ENCODE results near the gene STUB1.

The STUB1 gene

GRCh38 chr16:679814-680624 is at the start of gene STUB1:
TSS of gene STUB1 (plus strand) at chr16:680410. CDS start at chr16:680526, 116 bp downstream.
- DNase-seq (ENCODE audit: low read depth, low spot score): no peak

DNA sequence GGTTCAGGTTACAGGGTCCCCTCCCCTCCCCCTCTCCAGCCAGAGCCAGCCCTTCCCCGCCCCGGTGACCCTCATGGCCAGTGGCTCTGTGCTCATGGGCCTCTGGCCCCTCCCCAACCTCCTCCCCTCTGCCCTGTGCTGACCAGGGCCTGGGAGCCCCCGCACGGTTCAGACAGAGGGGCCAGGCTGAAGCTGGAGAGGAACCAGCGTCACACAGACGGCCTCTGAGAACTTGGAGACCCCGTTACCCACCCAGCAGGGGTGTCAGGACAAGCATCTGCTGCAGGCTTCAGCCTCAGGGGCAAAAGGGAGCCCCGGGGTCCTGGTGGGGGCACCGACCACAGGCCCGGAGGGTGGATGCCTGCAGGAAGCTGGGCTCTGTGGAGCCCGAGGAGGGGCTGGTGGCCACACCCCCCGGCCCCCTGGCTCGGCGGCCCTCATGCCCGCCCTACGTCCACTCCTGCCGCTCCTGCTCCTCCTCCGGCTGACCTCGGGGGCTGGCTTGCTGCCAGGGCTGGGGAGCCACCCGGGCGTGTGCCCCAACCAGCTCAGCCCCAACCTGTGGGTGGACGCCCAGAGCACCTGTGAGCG is 49.3 kb upstream of the STUB1 start, which contains the start of gene WFIKKN1:
WFIKKN1 (plus strand) TSS at position 171 of the 591 bp plus-strand sequence; CDS start at position 440, 269 bp downstream.
- no peak for DNase-seq (ENCODE audit: low read depth, low spot score)

- DNase-seq (ENCODE audit: low read depth, low spot score): no peak
These were observed 48.3 kb upstream of the STUB1 start for GRCh38 chr16:631808-632358.

DNA sequence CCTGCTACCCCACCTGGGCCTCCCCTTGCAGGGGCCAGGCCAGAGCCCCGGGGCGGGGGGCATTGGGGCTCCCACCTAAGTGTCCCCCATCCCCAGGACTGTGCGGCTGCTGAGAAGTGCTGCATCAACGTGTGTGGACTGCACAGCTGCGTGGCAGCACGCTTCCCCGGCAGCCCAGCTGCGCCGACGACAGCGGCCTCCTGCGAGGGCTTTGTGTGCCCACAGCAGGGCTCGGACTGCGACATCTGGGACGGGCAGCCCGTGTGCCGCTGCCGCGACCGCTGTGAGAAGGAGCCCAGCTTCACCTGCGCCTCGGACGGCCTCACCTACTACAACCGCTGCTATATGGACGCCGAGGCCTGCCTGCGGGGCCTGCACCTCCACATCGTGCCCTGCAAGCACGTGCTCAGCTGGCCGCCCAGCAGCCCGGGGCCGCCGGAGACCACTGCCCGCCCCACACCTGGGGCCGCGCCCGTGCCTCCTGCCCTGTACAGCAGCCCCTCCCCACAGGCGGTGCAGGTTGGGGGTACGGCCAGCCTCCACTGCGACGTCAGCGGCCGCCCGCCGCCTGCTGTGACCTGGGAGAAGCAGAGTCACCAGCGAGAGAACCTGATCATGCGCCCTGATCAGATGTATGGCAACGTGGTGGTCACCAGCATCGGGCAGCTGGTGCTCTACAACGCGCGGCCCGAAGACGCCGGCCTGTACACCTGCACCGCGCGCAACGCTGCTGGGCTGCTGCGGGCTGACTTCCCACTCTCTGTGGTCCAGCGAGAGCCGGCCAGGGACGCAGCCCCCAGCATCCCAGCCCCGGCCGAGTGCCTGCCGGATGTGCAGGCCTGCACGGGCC is 47.5 kb upstream of the STUB1 start:
- DNase-seq (ENCODE audit: low read depth, low spot score): no peak

DNA sequence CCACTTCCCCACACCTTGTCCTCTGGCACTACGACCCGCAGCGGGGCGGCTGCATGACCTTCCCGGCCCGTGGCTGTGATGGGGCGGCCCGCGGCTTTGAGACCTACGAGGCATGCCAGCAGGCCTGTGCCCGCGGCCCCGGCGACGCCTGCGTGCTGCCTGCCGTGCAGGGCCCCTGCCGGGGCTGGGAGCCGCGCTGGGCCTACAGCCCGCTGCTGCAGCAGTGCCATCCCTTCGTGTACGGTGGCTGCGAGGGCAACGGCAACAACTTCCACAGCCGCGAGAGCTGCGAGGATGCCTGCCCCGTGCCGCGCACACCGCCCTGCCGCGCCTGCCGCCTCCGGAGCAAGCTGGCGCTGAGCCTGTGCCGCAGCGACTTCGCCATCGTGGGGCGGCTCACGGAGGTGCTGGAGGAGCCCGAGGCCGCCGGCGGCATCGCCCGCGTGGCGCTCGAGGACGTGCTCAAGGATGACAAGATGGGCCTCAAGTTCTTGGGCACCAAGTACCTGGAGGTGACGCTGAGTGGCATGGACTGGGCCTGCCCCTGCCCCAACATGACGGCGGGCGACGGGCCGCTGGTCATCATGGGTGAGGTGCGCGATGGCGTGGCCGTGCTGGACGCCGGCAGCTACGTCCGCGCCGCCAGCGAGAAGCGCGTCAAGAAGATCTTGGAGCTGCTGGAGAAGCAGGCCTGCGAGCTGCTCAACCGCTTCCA is 46.7 kb upstream of the STUB1 start:
- no peak for DNase-seq (ENCODE audit: low read depth, low spot score)

GRCh38 chr16:634051-634670 is 46.0 kb upstream of the STUB1 start:
- DNase-seq (ENCODE audit: low read depth, low spot score): no peak

DNA sequence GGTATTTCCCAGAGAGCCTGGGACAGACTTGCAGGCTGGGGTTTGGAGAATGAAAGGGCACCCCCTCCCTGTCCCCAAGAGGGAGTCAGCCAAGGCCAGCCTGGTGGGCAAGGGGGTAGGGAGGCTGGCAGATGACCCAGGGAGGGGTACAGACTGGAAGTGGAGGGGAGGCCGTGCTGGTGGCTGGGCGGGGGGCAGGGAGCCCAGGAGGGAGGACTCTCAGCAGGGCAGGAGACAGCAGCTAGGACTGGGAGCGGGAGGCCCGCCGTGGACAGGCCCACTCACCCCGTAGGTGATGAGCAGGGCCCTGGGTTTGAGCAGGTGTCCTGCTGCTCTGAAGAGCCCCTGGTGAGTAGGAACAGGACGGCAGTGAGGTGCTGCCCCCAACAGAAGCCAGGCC is 45.2 kb upstream of the STUB1 start:
- no peak for DNase-seq (ENCODE audit: low read depth, low spot score)

DNA sequence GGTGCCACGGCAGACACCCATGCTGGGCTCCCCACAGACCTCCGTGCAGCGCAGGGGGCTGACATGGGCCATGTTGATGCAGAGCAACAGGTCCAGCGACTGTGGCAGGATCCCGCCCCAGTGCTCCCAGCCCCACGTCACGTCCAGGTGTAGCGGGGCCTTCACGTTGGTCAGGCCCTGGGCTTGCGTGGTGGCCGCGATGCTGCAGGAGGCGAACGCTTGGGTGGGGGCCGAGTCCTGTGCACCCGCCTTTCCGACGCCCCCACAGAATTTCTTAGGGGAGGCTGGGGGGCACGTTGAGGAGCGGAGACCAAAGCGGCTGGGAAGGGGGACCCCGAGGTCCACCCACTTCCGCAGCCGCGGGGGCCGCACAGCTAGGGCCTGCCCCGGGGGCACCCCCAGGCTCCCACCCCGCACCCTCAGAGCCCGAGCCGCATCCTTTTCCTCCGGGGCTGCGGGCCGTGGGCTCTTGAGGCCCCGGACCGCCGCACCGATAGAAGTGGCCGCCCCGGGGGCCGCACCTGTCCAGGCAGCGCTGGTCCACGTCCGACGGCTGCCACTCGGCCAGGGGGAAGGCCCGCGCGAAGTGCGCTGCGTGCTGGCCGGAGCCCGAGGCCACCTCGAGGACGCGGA is 44.5 kb upstream of the STUB1 start:
- DNase-seq (ENCODE audit: low read depth, low spot score): no peak

DNA sequence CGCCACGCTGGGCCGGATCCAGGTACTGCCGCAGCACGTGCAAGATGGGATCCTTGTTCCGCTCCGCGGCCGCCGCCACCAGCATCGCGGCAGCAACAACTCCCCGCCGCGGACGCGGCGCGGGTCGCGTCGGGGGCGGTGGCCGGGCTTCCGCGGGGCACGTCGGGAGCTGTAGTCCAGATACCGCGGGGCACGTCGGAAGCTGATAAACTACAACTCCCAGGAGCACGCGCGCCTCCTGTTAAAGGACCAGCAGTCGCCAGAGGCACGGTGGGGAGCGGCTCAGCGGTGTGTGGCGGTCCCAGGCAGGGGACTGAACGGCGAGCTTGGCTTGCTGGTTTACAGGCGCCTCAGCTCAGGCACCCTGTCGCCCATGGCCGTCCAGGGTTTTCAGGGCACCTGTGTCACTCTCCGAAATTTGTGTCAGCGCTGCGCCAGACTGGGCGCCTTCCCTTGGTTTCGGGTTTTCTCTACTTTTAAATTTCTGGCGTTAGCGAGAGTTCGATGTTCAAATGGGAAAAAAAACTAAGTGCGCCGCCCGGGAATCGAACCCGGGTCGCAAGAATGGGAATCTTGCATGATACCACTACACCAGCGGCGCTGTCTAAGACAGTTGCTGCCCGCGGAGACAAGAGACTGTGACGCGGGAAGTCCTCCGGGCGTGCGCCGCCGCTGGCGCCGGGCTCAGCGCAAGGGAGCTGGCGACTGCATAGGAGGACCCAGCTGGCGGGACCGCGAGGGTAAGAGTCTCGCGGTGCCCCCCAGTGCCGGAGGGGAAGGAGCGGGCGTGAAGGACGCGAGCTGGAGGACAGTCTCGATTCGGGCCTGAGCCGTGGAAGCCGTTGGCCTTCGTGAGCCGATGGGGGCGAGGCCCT is 43.8 kb upstream of the STUB1 start, which contains the start of gene METTL26:
METTL26 (minus strand) TSS at position 100 of the 875 bp plus-strand sequence; CDS start at position 85, 15 bp downstream.
- no peak for DNase-seq (ENCODE audit: low read depth, low spot score)

DNA sequence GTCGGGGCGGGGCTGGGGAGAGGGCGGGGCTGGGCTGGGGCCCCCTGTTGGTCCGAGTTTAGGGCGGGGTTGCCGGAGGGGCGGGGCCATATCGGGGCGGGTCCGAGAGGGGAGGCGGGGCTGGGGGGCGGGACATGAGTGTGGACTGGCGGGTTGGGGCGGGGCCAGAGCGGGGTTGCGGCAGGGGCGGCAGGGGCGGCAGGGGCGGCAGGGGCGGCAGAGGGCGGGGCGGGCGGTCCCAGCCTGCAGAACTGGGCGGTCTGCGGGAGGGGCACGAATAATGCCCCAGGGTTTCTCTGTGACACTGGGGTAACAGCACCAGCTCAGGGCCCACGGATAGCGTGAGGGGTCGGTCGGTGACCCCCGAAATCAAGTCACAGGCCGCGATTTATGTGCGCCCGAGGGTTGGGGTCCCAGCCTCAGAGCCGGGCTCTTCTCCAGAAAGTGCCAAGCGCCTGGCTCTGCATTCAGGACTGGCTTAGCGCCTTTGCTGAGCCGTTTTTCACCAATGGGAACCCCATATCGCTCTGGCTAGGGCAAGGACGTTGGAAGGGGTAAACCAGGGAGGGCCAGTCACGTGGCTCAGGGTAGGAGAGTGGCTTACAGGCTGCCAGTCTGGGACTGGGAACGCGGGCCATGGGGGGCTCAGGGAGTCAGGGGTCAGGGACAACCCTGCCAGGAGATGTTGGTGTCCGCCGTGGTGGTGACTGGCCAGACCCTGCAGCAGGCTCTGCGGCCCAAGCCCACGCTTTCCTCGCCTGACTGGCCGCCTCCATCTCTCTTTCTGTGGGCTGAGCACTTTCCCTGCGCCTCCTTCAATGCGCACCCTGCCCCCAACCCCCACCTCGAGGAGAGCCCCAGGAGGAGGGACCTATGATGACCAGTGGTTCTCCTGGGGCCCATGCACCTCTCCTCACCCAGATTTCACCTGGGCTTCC is 42.9 kb upstream of the STUB1 start:
- no peak for DNase-seq (ENCODE audit: low read depth, low spot score)

GRCh38 chr16:638034-638543 is 42.1 kb upstream of the STUB1 start:
- no peak for DNase-seq (ENCODE audit: low read depth, low spot score)

- no peak for DNase-seq (ENCODE audit: low read depth, low spot score)
These were observed 41.4 kb upstream of the STUB1 start for GRCh38 chr16:638836-639235.

DNA sequence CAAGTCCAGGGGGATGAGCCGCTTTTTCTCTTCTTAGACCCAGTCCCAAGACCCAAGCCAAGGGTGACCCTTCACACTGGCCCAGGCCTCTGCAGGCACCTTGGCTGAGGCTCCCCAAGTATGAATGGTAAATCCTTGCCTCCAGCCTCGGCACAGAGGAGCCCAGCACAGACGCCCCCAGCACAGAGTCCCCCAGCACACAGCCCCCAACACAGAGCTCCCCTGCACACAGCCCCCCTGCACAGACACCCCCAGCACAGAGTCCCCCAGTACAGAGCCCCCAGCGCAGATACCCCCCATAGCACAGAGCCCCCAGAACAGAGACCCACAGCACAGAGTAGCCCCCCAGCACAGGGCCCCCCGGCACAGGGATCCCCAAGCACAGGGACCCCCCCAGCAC is 39.6 kb upstream of the STUB1 start:
- DNase-seq (ENCODE audit: low read depth, low spot score): no peak

GRCh38 chr16:641326-642188 is 38.7 kb upstream of the STUB1 start, which contains the start of gene MCRIP2:
TSS of gene MCRIP2 (plus strand) at chr16:641828. CDS start at chr16:641992, 164 bp downstream.
- DNase-seq (ENCODE audit: low read depth, low spot score): no peak

GRCh38 chr16:642189-643049 is 37.8 kb upstream of the STUB1 start:
- no peak for DNase-seq (ENCODE audit: low read depth, low spot score)

GRCh38 chr16:643050-643368 is 37.2 kb upstream of the STUB1 start:
- no peak for DNase-seq (ENCODE audit: low read depth, low spot score)

All from iPS DF 19.7 (cell line).